H9 (cell line): Measurements from ENCODE around the gene ATP10B. TPM values are rescaled to one million over a fixed set of nuclear protein-coding genes. Genes with fewer than 3 reads are reported as not detected.

Experiments
- DNase-seq: peaks from one replicate; pipeline ENCODE4 v3.0.0-alpha.2; 2017
- H2AFZ ChIP-seq: one replicate; pipeline ENCODE4 v1.6.1; 2013; ENCODE audit warnings: mild to moderate bottlenecking, low read length, control low read depth, moderate library complexity
- H2AK5ac ChIP-seq: 2 replicates; pipeline ENCODE4 v1.6.1; 2013; ENCODE audit warnings: low read length, control low read depth, mixed read lengths; ENCODE audit not compliant: insufficient read length
- H2BK120ac ChIP-seq: one replicate; pipeline ENCODE4 v1.6.1; 2013; ENCODE audit warnings: low read depth, mild to moderate bottlenecking, low read length, control low read depth, inconsistent platforms; ENCODE audit not compliant: poor library complexity, severe bottlenecking
- H2BK12ac ChIP-seq: 2 replicates; pipeline ENCODE4 v1.6.1; 2013; ENCODE audit warnings: low read length, control low read depth, mixed read lengths, low read depth; ENCODE audit not compliant: insufficient read length
- H2BK15ac ChIP-seq: 2 replicates; pipeline ENCODE4 v1.6.1; 2013; ENCODE audit warnings: low read depth, low read length, control low read depth
- H2BK20ac ChIP-seq: one replicate; pipeline ENCODE4 v1.6.1; 2013; ENCODE audit warnings: low read depth, mild to moderate bottlenecking, low read length, control low read depth, inconsistent platforms; ENCODE audit not compliant: poor library complexity, severe bottlenecking
- H2BK5ac ChIP-seq: 2 replicates; pipeline ENCODE4 v1.6.1; 2013; ENCODE audit warnings: low read length, control low read depth, mixed read lengths; ENCODE audit not compliant: insufficient read length
- H3K14ac ChIP-seq: 2 replicates; pipeline ENCODE4 v1.6.1; 2013; ENCODE audit warnings: low read length, control low read depth; ENCODE audit not compliant: insufficient read depth
- H3K18ac ChIP-seq: 2 replicates; pipeline ENCODE4 v1.6.1; 2013; ENCODE audit warnings: low read depth, mild to moderate bottlenecking, mixed read lengths, low read length, control low read depth; ENCODE audit not compliant: insufficient read length
- H3K23ac ChIP-seq: 2 replicates; pipeline ENCODE4 v1.6.1; 2013; ENCODE audit warnings: low read length, control low read depth, mixed read lengths, low read depth; ENCODE audit not compliant: insufficient read length
- H3K23me2 ChIP-seq: 2 replicates; pipeline ENCODE4 v1.6.1; 2013; ENCODE audit warnings: low read depth, mild to moderate bottlenecking, mixed read lengths, low read length, control low read depth; ENCODE audit not compliant: insufficient read length, poor library complexity, severe bottlenecking
- H3K27ac ChIP-seq: 2 replicates; pipeline ENCODE4 v1.5.1; 2013; ENCODE audit warnings: low read length, control low read depth, mixed read lengths, low read depth; ENCODE audit not compliant: insufficient read length
- H3K27me3 ChIP-seq: 2 replicates; pipeline ENCODE4 v1.6.1; 2013; ENCODE audit warnings: low read length, control low read depth, inconsistent platforms; ENCODE audit not compliant: insufficient read depth
- H3K4ac ChIP-seq: 2 replicates; pipeline ENCODE4 v1.6.1; 2013; ENCODE audit warnings: low read depth, mild to moderate bottlenecking, control low read depth, inconsistent platforms, low read length, moderate library complexity
- H3K4me1 ChIP-seq: 2 replicates; pipeline ENCODE4 v1.6.1; 2013; ENCODE audit warnings: low read length, control low read depth, inconsistent platforms; ENCODE audit not compliant: insufficient read depth
- H3K4me2 ChIP-seq: 2 replicates; pipeline ENCODE4 v1.6.1; 2013; ENCODE audit warnings: low read length, control low read depth, mixed read lengths; ENCODE audit not compliant: insufficient read length, insufficient read depth
- H3K56ac ChIP-seq: 2 replicates; pipeline ENCODE4 v1.6.1; 2013; ENCODE audit warnings: low read depth, mild to moderate bottlenecking, mixed read lengths, low read length, control low read depth; ENCODE audit not compliant: insufficient read length
- H3K79me1 ChIP-seq: 2 replicates; pipeline ENCODE4 v1.6.1; 2013; ENCODE audit warnings: low read depth, mild to moderate bottlenecking, moderate library complexity, low read length, control low read depth, inconsistent platforms; ENCODE audit not compliant: insufficient read depth, poor library complexity, severe bottlenecking
- H3K79me2 ChIP-seq: 2 replicates; pipeline ENCODE4 v1.6.1; 2013; ENCODE audit warnings: low read length, control low read depth, inconsistent platforms; ENCODE audit not compliant: insufficient read depth
- H3K9ac ChIP-seq: 2 replicates; pipeline ENCODE4 v1.6.1; 2013; ENCODE audit warnings: low read length, control low read depth, mixed read lengths; ENCODE audit not compliant: insufficient read length; ENCODE audit errors: extremely low read depth
- H3K9me3 ChIP-seq: one replicate; pipeline ENCODE4 v1.6.1; 2013; ENCODE audit warnings: low read depth, low read length, inconsistent platforms; ENCODE audit not compliant: control insufficient read depth
- H3T11ph ChIP-seq: one replicate; pipeline ENCODE4 v1.6.1; 2013; ENCODE audit warnings: mild to moderate bottlenecking, low read length, control low read depth, inconsistent platforms
- H4K20me1 ChIP-seq: one replicate; pipeline ENCODE4 v1.6.1; 2013; ENCODE audit not compliant: control insufficient read depth, insufficient read length, insufficient read depth
- H4K5ac ChIP-seq: 2 replicates; pipeline ENCODE4 v1.6.1; 2013; ENCODE audit warnings: low read depth, mild to moderate bottlenecking, mixed read lengths, low read length, control low read depth; ENCODE audit not compliant: insufficient read length
- H4K8ac ChIP-seq: replicated peaks from 2 replicates; pipeline ENCODE4 v1.6.1; 2013; ENCODE audit warnings: low read length, control low read depth, mixed read lengths, low read depth; ENCODE audit not compliant: insufficient read length
- H4K91ac ChIP-seq: 2 replicates; pipeline ENCODE4 v1.6.1; 2013; ENCODE audit warnings: low read depth, mild to moderate bottlenecking, moderate library complexity, mixed read lengths, low read length, control low read depth; ENCODE audit not compliant: insufficient read length
- H3K27ac Mint-ChIP-seq, 3 experiments: 2 replicates in 2 of 3; 3 replicates in 1 of 3; pipeline ENCODE4 v1.8.0; 2020 to 2021; ENCODE audit warnings: mixed read lengths in 3 of 3, mild to moderate bottlenecking in 1 of 3, moderate library complexity in 1 of 3
- H3K27me3 Mint-ChIP-seq: 2 replicates; pipeline ENCODE4 v1.8.0; 2021; ENCODE audit warnings: low read depth, mild to moderate bottlenecking, moderate library complexity, mixed read lengths
- H3K36me3 Mint-ChIP-seq, 3 experiments: 2 replicates in 2 of 3; 3 replicates in 1 of 3; pipeline ENCODE4 v1.8.0; 2020 to 2021; ENCODE audit warnings: low read depth in 3 of 3, mixed read lengths in 3 of 3; ENCODE audit not compliant: insufficient read depth in 1 of 3
- H3K4me1 Mint-ChIP-seq, 2 experiments: 2 replicates each; pipeline ENCODE4 v1.8.0; 2020; ENCODE audit warnings: mixed read lengths in 2 of 2
- H3K4me3 Mint-ChIP-seq, 2 experiments: 2 replicates in 1 of 2; 3 replicates in 1 of 2; pipeline ENCODE4 v1.8.0; 2020 to 2021; ENCODE audit warnings: mild to moderate bottlenecking in 2 of 2, mixed read lengths in 2 of 2, moderate library complexity in 1 of 2
- H3K9me3 Mint-ChIP-seq, 2 experiments: 2 replicates in 1 of 2; 3 replicates in 1 of 2; pipeline ENCODE4 v1.8.0; 2020; ENCODE audit warnings: mild to moderate bottlenecking in 2 of 2, mixed read lengths in 2 of 2, moderate library complexity in 1 of 2
- CTCF ChIP-seq: fragments of 200-600 bp; sonication (generic); conservative IDR thresholded peaks from 3 replicates; pipeline ENCODE4 v1.8.0; 2021; ENCODE audit warnings: antibody characterized with exemption, mild to moderate bottlenecking
- WGBS: extraction: QIAGEN DNeasy Blood & Tissue Kit; methylation state at CpG from one replicate; pipeline ENCODE4 v1.1.7; 2013; ENCODE audit warnings: missing lambda C conversion rate, low lambda C conversion rate, mixed read lengths; ENCODE audit not compliant: insufficient read length; ENCODE audit errors: extremely low coverage; 5-methylcytosine and 5-hydroxymethylcytosine counted together
- total RNA-seq: library from RNA; stranded (reverse); gene quantifications from 2 replicates; pipeline ENCODE4 v1.2.1, GENCODE V29; 2021

Gene ATP10B
- total RNA-seq, 1 experiment from 2014 or later = 0.42 TPM

GRCh38 chr5:160628619-160628968 lies 223.4 kb downstream of the ATP10B start:
- WGBS = no CpG with 5 or more reads among the region's 1 CpG
- no peak for DNase-seq
- Histone ChIP-seq H3K18ac (no peak overlapping the region), H4K91ac (no peak overlapping the region), H3K9me3 (no peaks in the 10 kb centered on the region), H3T11ph (no peak overlapping the region), H4K5ac (no peak overlapping the region), H2AFZ (no peak overlapping the region), H3K9ac (no peak overlapping the region), H3K4ac (no peak overlapping the region), H2BK120ac (no peak overlapping the region), H3K4me2 (no peak overlapping the region), H4K20me1 (no peaks in the 10 kb centered on the region), H3K23ac (no peak overlapping the region), H2BK20ac (no peak overlapping the region), H2BK15ac (no peak overlapping the region), H3K14ac (no peak overlapping the region), H2BK12ac (no peak overlapping the region), H2AK5ac (no peak overlapping the region), H3K4me1 (no peaks in the 10 kb centered on the region), H3K27me3 (no peaks in the 10 kb centered on the region), H3K27ac (no peak overlapping the region), H3K79me1 (no peaks in the 10 kb centered on the region), H3K23me2 (no peaks in the 10 kb centered on the region), H3K79me2 (no peaks in the 10 kb centered on the region), H2BK5ac (no peak overlapping the region), H3K56ac (no peak overlapping the region), H4K8ac (no peak overlapping the region)
- Mint-ChIP-seq H3K27ac (no peak overlapping the region), H3K4me3 (no peak overlapping the region), H3K4me1 (peaks cover 21 to 25% of the 10 kb centered on the region in 2 experiments), H3K9me3 (no peaks in the 10 kb centered on the region), H3K27me3 (no peaks in the 10 kb centered on the region), H3K36me3 (no peaks in the 10 kb centered on the region)
- TF ChIP-seq CTCF = no peak
